HL-60 (cell line): Measurements from ENCODE around the gene AGXT2.

Experiments used
- DNase-seq, 2 experiments: peaks; one replicate each; pipeline ENCODE4 v3.0.0-alpha.2; 2010 to 2020; ENCODE audit warnings: low read depth in 1 of 2, low spot score in 1 of 2
- H3K27ac ChIP-seq: fragments of 250-450 bp; sonication (Bioruptor Pico); replicated peaks from 2 replicates; pipeline ENCODE4 v1.5.1; 2020; ENCODE audit warnings: mild to moderate bottlenecking, moderate library complexity
- H3K27me3 ChIP-seq: fragments of 250-450 bp; sonication (Bioruptor Pico); 2 replicates; pipeline ENCODE4 v1.5.1; 2021; ENCODE audit warnings: mild to moderate bottlenecking, moderate library complexity; ENCODE audit not compliant: insufficient read depth, poor library complexity, severe bottlenecking
- H3K4me3 ChIP-seq: replicated peaks from 2 replicates; pipeline ENCODE4 v1.5.1; 2011; ENCODE audit warnings: mild to moderate bottlenecking, control low read depth, low read length; ENCODE audit not compliant: insufficient read depth
- CTCF ChIP-seq: IDR thresholded peaks from one replicate; pipeline ENCODE4 v1.5.1; 2011; ENCODE audit warnings: low read length, control low read depth, inconsistent platforms; ENCODE audit not compliant: insufficient read depth
- GABPA ChIP-seq: IDR thresholded peaks from 2 replicates; pipeline ENCODE4 v1.6.1; 2012; ENCODE audit warnings: low read depth
- POLR2AphosphoS5 ChIP-seq: IDR thresholded peaks from 2 replicates; pipeline ENCODE4 v1.6.1; 2012; ENCODE audit warnings: low read depth
- REST ChIP-seq: IDR thresholded peaks from 2 replicates; pipeline ENCODE4 v1.6.1; 2012; ENCODE audit warnings: low read depth; ENCODE audit not compliant: insufficient replicate concordance
- SPI1 ChIP-seq: IDR thresholded peaks from 2 replicates; pipeline ENCODE4 v1.6.1; 2012; ENCODE audit warnings: low read depth, mild to moderate bottlenecking, borderline replicate concordance

Gene AGXT2

GRCh38 chr5:35061211-35061770, 13.5 kb upstream of the AGXT2 start:
- no peak overlapping the region for H3K4me3 ChIP-seq
- no peaks in the 10 kb centered on the region for H3K27me3 ChIP-seq
- H3K27ac ChIP-seq, result no peak overlapping the region
- no peak for DNase-seq
- TF ChIP-seq GABPA (no peak), REST (no peak), CTCF (no peak), SPI1 (no peak), POLR2AphosphoS5 (no peak)

GRCh38 chr5:35060236-35060635, 12.5 kb upstream of the AGXT2 start:
- no peak overlapping the region for H3K4me3 ChIP-seq
- no peaks in the 10 kb centered on the region for H3K27me3 ChIP-seq
- TF ChIP-seq SPI1 (no peak), REST (no peak), CTCF (no peak), GABPA (no peak), POLR2AphosphoS5 (no peak)

GRCh38 chr5:35059251-35059650, 11.5 kb upstream of the AGXT2 start:
- no peak overlapping the region for H3K27ac ChIP-seq
- no peak overlapping the region for H3K4me3 ChIP-seq
- no peak for DNase-seq
- no peaks in the 10 kb centered on the region for H3K27me3 ChIP-seq
- no peak for TF ChIP-seq REST
- TF ChIP-seq GABPA, result no peak

More at GRCh38 chr5:35060236-35060635, 12.5 kb upstream of the AGXT2 start:
- H3K27ac ChIP-seq, result no peak overlapping the region
- DNase-seq, result no peak
